ENCODE measurements around the gene INPP5E.

INPP5E gene

GRCh38 chr9:136471802-136472487 is 32.3 kb upstream of the INPP5E start:
- H3K9me3 ChIP-seq (ENCODE audit: control insufficient read depth, insufficient read depth, low read length) = no peaks in the 10 kb centered on the region
- H3K27ac ChIP-seq (ENCODE audit: low read length) = no peak overlapping the region
- no peaks in the 10 kb centered on the region; the same call in 1 of the 2 replicates for H3K4me1 ChIP-seq (ENCODE audit: control insufficient read depth, insufficient read depth, low read length)
- WGBS (ENCODE audit: insufficient coverage, insufficient read length) = no CpG with 5 or more reads among the region's 19 CpGs
- no peak overlapping the region for H3K4me3 ChIP-seq (ENCODE audit: low read length)
- peaks cover 74% of the 10 kb centered on the region for H3K36me3 ChIP-seq (ENCODE audit: control insufficient read depth, insufficient read depth, low read length)
- no peak for DNase-seq (ENCODE audit: low read depth, low spot score)
- H3K27me3 ChIP-seq (ENCODE audit: control insufficient read depth, insufficient read depth, low read length) = no peaks in the 10 kb centered on the region

GRCh38 chr9:136470792-136471469 is 31.3 kb upstream of the INPP5E start:
- no peak overlapping the region for H3K27ac ChIP-seq (ENCODE audit: low read length)
- WGBS (ENCODE audit: insufficient coverage, insufficient read length) = no CpG with 5 or more reads among the region's 12 CpGs
- H3K9me3 ChIP-seq (ENCODE audit: control insufficient read depth, insufficient read depth, low read length) = no peaks in the 10 kb centered on the region

GRCh38 chr9:136470356-136470755 is 30.7 kb upstream of the INPP5E start:
- no CpG with 5 or more reads among the region's 11 CpGs for WGBS (ENCODE audit: insufficient coverage, insufficient read length)
- no peak overlapping the region for H3K27ac ChIP-seq (ENCODE audit: low read length)
- H3K27me3 ChIP-seq (ENCODE audit: control insufficient read depth, insufficient read depth, low read length) = no peaks in the 10 kb centered on the region
- H3K4me3 ChIP-seq (ENCODE audit: low read length) = no peak overlapping the region
- DNase-seq (ENCODE audit: low read depth, low spot score) = no peak
- no peaks in the 10 kb centered on the region for H3K9me3 ChIP-seq (ENCODE audit: control insufficient read depth, insufficient read depth, low read length)
- no peaks in the 10 kb centered on the region; the same call in 1 of the 2 replicates for H3K4me1 ChIP-seq (ENCODE audit: control insufficient read depth, insufficient read depth, low read length)
- H3K36me3 ChIP-seq (ENCODE audit: control insufficient read depth, insufficient read depth, low read length) = peaks cover 74% of the 10 kb centered on the region

More at GRCh38 chr9:136470792-136471469, 31.3 kb upstream of the INPP5E start:
- Histone ChIP-seq H3K4me1 (ENCODE audit: control insufficient read depth, insufficient read depth, low read length) (no peaks in the 10 kb centered on the region; the same call in 1 of the 2 replicates), H3K36me3 (ENCODE audit: control insufficient read depth, insufficient read depth, low read length) (peaks cover 74% of the 10 kb centered on the region), H3K27me3 (ENCODE audit: control insufficient read depth, insufficient read depth, low read length) (no peaks in the 10 kb centered on the region), H3K4me3 (ENCODE audit: low read length) (no peak overlapping the region)
- no peak for DNase-seq (ENCODE audit: low read depth, low spot score)

GRCh38 chr9:136467766-136468165 is 28.1 kb upstream of the INPP5E start:
- H3K4me1 ChIP-seq (ENCODE audit: control insufficient read depth, insufficient read depth, low read length) = no peaks in the 10 kb centered on the region; the same call in 1 of the 2 replicates
- DNase-seq (ENCODE audit: low read depth, low spot score) = no peak
- H3K9me3 ChIP-seq (ENCODE audit: control insufficient read depth, insufficient read depth, low read length) = no peaks in the 10 kb centered on the region
- H3K27me3 ChIP-seq (ENCODE audit: control insufficient read depth, insufficient read depth, low read length) = no peaks in the 10 kb centered on the region
- no peak overlapping the region for H3K27ac ChIP-seq (ENCODE audit: low read length)
- WGBS (ENCODE audit: insufficient coverage, insufficient read length) = no CpG with 5 or more reads among the region's 15 CpGs
- no peak overlapping the region for H3K4me3 ChIP-seq (ENCODE audit: low read length)
- H3K36me3 ChIP-seq (ENCODE audit: control insufficient read depth, insufficient read depth, low read length) = peaks cover 69% of the 10 kb centered on the region

- Histone ChIP-seq H3K27me3 (ENCODE audit: control insufficient read depth, insufficient read depth, low read length) (no peaks in the 10 kb centered on the region), H3K36me3 (ENCODE audit: control insufficient read depth, insufficient read depth, low read length) (peaks cover 69% of the 10 kb centered on the region), H3K27ac (ENCODE audit: low read length) (no peak overlapping the region), H3K9me3 (ENCODE audit: control insufficient read depth, insufficient read depth, low read length) (no peaks in the 10 kb centered on the region), H3K4me1 (ENCODE audit: control insufficient read depth, insufficient read depth, low read length) (no peaks in the 10 kb centered on the region; the same call in 1 of the 2 replicates), H3K4me3 (ENCODE audit: low read length) (no peak overlapping the region)
- DNase-seq (ENCODE audit: low read depth, low spot score) = no peak
- no CpG with 5 or more reads among the region's 30 CpGs for WGBS (ENCODE audit: insufficient coverage, insufficient read length)
Measured at GRCh38 chr9:136466155-136466541, 26.5 kb upstream of the INPP5E start.

- H3K4me3 ChIP-seq (ENCODE audit: low read length) = no peak overlapping the region
- WGBS (ENCODE audit: insufficient coverage, insufficient read length) = no CpG with 5 or more reads among the region's 27 CpGs
- no peaks in the 10 kb centered on the region for H3K9me3 ChIP-seq (ENCODE audit: control insufficient read depth, insufficient read depth, low read length)
- no peak overlapping the region for H3K27ac ChIP-seq (ENCODE audit: low read length)
- DNase-seq (ENCODE audit: low read depth, low spot score) = no peak
- no peaks in the 10 kb centered on the region; the same call in 1 of the 2 replicates for H3K4me1 ChIP-seq (ENCODE audit: control insufficient read depth, insufficient read depth, low read length)
- peaks cover 68% of the 10 kb centered on the region for H3K36me3 ChIP-seq (ENCODE audit: control insufficient read depth, insufficient read depth, low read length)
- no peaks in the 10 kb centered on the region for H3K27me3 ChIP-seq (ENCODE audit: control insufficient read depth, insufficient read depth, low read length)
Measured at GRCh38 chr9:136465500-136466154, 26.0 kb upstream of the INPP5E start.

GRCh38 chr9:136464241-136464640 is 24.6 kb upstream of the INPP5E start:
- H3K4me3 ChIP-seq (ENCODE audit: low read length) = no peak overlapping the region
- H3K9me3 ChIP-seq (ENCODE audit: control insufficient read depth, insufficient read depth, low read length) = no peaks in the 10 kb centered on the region
- no peaks in the 10 kb centered on the region; the same call in 1 of the 2 replicates for H3K4me1 ChIP-seq (ENCODE audit: control insufficient read depth, insufficient read depth, low read length)
- peaks cover 64% of the 10 kb centered on the region for H3K36me3 ChIP-seq (ENCODE audit: control insufficient read depth, insufficient read depth, low read length)
- no peak overlapping the region for H3K27ac ChIP-seq (ENCODE audit: low read length)
- WGBS (ENCODE audit: insufficient coverage, insufficient read length) = no CpG with 5 or more reads among the region's 6 CpGs
- H3K27me3 ChIP-seq (ENCODE audit: control insufficient read depth, insufficient read depth, low read length) = no peaks in the 10 kb centered on the region
- no peak for DNase-seq (ENCODE audit: low read depth, low spot score)

- H3K27ac ChIP-seq (ENCODE audit: low read length) = no peak overlapping the region
- no peak for DNase-seq (ENCODE audit: low read depth, low spot score)
- H3K9me3 ChIP-seq (ENCODE audit: control insufficient read depth, insufficient read depth, low read length) = no peaks in the 10 kb centered on the region
- no peak overlapping the region for H3K4me3 ChIP-seq (ENCODE audit: low read length)
- peaks cover 64% of the 10 kb centered on the region for H3K36me3 ChIP-seq (ENCODE audit: control insufficient read depth, insufficient read depth, low read length)
- H3K4me1 ChIP-seq (ENCODE audit: control insufficient read depth, insufficient read depth, low read length) = no peaks in the 10 kb centered on the region; the same call in 1 of the 2 replicates
- no peaks in the 10 kb centered on the region for H3K27me3 ChIP-seq (ENCODE audit: control insufficient read depth, insufficient read depth, low read length)
- no CpG with 5 or more reads among the region's 14 CpGs for WGBS (ENCODE audit: insufficient coverage, insufficient read length)
Measured at GRCh38 chr9:136463578-136463977, 23.9 kb upstream of the INPP5E start.

GRCh38 chr9:136462664-136463063 is 23.0 kb upstream of the INPP5E start:
- H3K4me3 ChIP-seq (ENCODE audit: low read length) = no peak overlapping the region
- WGBS (ENCODE audit: insufficient coverage, insufficient read length) = no CpG with 5 or more reads among the region's 17 CpGs
- no peak for DNase-seq (ENCODE audit: low read depth, low spot score)
- H3K27ac ChIP-seq (ENCODE audit: low read length) = no peak overlapping the region
- no peaks in the 10 kb centered on the region; the same call in 1 of the 2 replicates for H3K4me1 ChIP-seq (ENCODE audit: control insufficient read depth, insufficient read depth, low read length)
- H3K36me3 ChIP-seq (ENCODE audit: control insufficient read depth, insufficient read depth, low read length) = peaks cover 62% of the 10 kb centered on the region
- H3K9me3 ChIP-seq (ENCODE audit: control insufficient read depth, insufficient read depth, low read length) = no peaks in the 10 kb centered on the region
- no peaks in the 10 kb centered on the region for H3K27me3 ChIP-seq (ENCODE audit: control insufficient read depth, insufficient read depth, low read length)

- Histone ChIP-seq H3K27me3 (ENCODE audit: control insufficient read depth, insufficient read depth, low read length) (no peaks in the 10 kb centered on the region), H3K4me3 (ENCODE audit: low read length) (no peak overlapping the region), H3K9me3 (ENCODE audit: control insufficient read depth, insufficient read depth, low read length) (no peaks in the 10 kb centered on the region), H3K4me1 (ENCODE audit: control insufficient read depth, insufficient read depth, low read length) (no peaks in the 10 kb centered on the region), H3K27ac (ENCODE audit: low read length) (no peak overlapping the region), H3K36me3 (ENCODE audit: control insufficient read depth, insufficient read depth, low read length) (peaks cover 64% of the 10 kb centered on the region)
- WGBS (ENCODE audit: insufficient coverage, insufficient read length) = no CpG with 5 or more reads among the region's 23 CpGs
- DNase-seq (ENCODE audit: low read depth, low spot score) = no peak
Measured at GRCh38 chr9:136460772-136461325, 21.2 kb upstream of the INPP5E start.
